GM19193 (cell line): ENCODE data around the gene PHF23.

Experiments used
- POLR2A ChIP-seq: IDR thresholded peaks from 4 replicates; pipeline ENCODE4 v1.6.1; 2011; ENCODE audit not compliant: insufficient read depth, insufficient read length; ENCODE audit errors: extremely low read depth

PHF23 gene

DNA sequence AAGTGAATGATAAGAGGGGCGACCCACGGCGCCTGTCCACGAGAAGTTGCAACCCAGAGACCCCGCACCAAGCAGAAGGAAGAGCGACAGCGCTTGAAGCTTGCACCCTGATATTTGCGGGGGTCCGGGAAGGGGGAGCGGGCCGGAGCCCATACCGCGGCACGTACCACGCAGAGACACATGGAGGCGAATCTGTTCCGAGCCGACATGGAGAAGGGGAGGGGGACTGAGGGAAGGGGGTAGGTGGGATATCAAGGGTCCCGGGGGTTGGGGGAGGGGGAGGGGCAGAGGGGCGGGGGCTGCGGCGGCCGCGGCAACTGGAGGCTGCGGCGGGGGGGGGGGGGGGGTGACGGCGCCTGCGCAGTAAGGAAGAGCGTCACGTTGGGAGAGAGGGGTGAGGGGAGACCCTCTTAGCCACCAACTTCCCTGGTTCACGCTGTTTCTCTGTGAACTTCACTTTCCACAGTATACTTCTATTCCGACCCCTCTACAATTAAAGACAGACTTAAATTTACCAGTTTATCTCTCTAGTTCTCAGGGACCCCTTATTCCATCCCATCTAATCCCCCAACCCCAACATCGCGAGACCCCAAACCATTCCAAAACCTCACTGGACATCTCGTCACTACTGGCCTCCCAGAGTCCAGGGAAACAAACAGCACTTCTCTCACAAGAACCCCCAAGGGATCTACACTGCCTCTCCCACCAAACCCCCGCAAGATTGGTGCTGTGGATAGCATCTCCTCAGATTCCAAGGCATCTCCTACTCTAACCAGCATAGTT lies 27.6 kb downstream of the PHF23 start:
- no peak for TF ChIP-seq POLR2A

DNA sequence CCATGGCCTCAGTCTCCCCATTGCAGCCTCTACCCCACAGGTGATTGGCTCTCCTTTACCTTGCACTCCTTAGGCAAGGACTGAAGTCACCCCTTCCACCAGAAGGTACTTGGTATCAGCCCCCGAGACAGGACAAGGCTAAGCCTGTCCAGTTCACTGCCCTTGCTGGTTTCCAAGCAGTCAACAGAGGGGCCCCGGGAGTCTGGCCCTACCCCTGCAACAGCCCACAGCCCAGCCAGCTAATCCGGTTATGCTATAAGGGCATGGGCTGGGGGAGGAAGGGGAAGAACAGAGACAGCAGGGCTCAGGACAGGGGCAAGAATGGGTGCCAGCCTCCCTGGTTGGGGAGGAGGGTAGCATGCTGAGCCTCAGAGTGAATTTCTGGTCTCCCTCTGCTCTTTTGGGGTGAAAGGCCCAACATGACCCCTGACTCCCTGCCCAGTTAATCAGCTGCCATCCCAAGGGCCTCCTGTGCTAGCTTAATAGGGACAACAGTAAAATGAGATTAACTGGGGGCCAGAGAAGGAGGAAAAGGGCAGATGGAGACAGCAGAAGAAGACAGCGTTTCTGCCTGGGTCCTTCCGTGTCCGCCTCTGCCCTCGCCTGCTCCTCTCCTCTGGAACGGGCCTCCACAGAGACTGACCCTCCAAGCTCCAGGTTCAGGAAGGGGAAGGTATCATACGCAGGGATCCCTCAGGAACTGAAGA lies 30.4 kb downstream of the PHF23 start:
- no peak for TF ChIP-seq POLR2A

DNA sequence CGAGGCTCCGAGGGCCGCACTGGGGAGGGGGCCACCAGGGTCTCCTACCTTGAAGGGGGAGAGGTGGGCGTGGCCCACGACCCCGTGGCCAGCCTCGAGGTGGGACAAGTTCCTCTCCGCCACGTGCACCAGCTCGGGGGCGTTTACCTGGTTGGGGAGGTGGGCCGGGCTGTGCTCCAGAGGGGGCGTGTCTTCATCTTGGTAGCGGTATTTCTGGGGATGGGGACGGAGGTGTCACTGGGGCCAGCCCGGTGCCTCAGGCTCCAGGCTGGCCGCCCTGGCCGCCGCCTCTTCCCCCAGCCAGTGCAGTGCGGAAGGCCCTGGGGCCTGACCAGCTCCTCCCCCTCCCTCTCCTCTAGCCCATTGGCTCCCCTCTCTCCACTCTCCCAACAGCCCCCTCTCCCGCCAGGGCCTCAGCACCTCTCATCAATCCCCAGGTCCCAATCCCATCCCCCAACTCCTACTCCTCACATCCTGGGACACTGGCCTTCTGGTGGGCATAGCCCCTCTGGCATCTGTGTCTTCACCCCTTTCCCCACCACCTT lies 31.2 kb downstream of the PHF23 start:
- TF ChIP-seq POLR2A: no peak

DNA sequence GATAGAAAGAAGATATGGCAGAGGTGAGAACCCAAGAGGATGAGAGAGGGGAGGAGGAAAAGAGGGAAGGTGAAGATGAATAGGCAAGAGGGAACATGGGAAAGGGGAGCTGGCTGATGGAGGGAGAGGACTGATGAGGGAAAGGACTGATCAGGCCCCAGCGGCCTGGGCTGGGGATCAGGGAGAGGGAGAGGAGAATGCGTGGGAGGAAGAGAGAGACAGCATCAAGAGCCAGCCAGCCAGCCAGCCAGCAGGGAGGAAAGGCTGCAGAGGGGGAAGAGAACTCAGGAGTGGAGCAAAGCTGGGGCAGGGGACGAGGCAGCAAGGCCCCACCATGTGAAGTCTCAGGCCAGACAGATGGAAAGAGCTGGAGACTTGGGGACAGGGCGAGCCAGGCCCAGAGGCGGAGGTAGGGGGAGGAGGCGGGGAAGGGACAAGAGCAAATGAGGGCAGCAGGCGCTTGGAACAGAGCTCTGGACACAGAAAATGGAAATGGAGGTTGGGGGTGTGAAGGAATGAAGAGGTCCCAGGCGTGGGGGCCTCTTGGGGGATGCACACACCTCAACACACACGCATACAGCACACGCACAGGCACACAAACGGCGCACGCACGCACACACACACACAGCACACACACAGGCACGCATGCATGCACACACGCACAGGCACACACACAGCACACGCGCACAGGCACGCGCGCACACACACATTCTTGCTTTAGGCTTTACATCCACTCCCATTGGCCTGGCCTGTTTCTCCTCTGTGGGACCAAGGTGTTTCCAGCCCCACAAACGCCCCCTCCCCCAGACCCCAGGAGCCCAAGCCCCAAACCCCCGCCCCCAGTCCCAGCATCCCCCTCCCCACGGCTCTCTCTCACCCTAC lies 31.9 kb downstream of the PHF23 start:
- TF ChIP-seq POLR2A: no peak

DNA sequence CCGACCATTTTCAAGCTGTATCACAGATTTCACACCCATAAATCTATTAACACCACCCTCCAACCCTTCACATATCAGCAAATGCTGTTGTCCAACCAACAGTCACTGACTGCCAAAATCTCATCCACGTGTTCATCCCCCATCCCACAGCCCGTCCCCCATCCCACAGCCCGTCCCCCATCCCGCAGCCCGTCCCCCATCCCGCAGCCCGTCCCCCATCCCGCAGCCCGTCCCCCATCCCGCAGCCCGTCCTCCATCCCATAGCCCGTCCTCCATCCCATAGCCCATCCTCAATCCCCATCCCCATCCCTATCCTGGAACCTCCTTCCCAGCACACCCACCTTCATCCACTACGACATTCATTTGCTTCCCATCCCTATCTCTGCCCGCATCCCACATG lies 33.7 kb downstream of the PHF23 start:
- no peak for TF ChIP-seq POLR2A

DNA sequence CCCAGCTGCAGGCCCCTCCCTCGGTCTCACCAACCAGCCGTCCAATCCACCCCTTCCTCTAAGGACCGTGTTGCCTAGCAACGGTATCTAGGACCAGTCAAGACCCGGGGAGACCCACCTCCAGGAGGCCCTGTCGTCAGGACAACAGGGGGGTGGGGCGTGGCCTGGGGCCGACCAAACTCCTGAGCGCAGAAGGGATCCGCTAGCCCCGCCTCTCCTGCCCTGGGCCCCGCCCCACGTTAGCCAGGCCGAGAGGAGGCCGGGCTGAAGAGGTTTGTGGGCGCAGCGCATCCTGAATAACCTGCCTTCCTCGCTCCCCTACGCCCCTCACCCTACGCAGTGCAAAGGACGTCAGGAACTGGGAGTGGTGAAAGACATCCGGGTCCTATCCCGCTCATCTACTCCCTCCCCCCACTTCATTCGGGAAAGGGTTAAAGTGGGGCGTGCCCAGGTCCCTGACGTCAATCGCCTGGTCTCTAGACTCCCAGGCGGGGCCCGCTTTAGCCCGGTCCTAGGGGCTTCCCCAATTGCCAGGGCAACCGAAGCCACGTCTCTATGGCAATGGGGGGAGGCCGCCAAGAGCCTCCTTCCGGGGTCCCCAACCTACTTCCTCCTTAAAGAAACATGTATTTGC lies 34.3 kb downstream of the PHF23 start:
- peak; percentile 30 for TF ChIP-seq POLR2A

DNA sequence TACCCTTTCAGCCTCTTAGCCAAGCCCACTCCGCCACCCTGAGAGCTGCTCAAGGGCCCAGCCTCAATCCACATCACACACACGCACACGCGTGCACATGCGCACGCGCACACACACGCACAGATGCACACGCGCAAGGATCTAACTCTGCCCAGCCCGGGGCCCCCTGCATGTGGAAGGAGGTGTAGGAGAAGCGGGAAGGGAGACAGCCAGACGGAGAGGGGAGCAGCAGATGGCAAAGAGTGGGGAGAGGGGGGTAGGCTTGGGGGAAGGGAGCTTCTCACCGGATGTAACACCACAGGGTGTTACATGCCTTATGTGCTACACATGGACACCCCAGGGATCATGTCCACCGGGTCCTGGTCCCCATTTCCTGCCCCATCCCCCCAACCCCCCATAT lies 34.9 kb downstream of the PHF23 start:
- TF ChIP-seq POLR2A: no peak

DNA sequence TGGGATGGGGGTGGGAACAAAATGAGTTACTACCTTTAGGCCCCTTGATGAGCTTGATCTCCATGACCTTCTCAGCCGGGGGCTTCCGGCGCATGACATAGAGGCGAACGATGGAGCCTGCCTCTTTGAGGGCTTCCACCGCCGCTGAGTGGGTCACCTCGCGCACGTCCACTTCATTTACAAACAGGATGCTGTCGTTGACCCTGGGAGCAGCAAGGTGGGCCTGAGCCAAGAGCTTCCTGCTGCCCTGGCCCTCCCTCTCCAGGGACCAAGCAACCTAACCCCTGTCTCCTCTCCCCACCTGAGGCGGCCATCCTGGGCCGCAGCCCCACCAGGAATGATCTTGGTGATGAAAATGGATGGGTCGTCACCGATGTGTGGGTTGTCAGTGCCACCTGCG lies 35.9 kb downstream of the PHF23 start:
- no peak for TF ChIP-seq POLR2A

DNA sequence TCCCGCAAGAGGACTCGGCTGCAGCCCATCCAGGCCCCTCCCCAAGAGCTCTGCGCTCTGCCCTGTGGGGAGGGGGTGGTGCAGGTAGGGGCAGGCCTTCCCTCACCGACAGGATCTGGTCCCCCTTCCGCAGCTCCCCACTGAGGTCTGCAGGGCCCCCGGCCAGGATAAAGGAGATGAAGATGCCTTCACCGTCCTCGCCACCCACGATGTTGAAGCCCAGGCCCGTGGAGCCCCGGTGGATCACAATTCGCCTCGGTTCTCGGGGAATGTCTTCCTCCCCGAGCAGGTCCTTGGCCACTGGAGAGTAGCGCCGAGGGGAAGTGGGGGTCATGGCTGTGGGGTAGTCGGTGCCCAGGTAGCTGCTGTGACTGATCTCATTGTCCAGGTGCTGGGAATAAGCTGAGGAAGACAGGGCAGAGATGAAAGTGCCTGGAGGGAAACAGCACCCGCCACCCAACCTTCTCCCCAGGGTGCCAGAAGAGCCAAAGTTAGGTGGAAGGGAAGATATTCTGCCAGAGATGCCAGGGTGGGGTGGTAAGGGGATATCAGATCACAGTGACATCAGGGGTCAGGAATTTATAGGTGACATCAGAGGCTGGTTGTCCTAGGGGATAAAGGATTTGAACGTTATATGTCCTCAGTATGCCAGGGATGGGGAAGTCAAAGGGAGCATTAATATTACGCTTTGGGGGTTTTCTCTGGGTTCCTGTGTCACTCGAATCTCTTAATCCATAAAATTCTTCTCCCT lies 42.4 kb downstream of the PHF23 start:
- no peak for TF ChIP-seq POLR2A

DNA sequence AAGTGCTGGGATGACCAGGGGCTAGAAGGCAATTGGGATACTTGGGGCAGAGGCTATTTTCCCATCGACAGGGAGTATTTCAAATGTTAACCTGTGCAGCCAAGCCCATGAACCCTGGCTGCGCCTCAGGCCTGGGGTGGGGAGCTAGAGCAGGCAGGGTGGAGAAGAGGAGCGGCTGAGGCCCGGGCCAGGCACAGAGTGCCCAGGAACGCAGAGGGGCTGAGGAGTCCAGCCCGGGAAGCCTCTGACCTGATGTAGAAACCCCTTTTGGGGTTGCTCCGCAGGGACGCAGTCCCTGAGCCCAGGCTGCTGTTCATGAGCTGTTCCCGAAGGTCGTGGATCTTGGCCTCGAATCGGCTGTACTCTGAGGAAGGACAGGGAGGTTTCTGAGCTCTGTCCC lies 43.3 kb downstream of the PHF23 start:
- TF ChIP-seq POLR2A: no peak

DNA sequence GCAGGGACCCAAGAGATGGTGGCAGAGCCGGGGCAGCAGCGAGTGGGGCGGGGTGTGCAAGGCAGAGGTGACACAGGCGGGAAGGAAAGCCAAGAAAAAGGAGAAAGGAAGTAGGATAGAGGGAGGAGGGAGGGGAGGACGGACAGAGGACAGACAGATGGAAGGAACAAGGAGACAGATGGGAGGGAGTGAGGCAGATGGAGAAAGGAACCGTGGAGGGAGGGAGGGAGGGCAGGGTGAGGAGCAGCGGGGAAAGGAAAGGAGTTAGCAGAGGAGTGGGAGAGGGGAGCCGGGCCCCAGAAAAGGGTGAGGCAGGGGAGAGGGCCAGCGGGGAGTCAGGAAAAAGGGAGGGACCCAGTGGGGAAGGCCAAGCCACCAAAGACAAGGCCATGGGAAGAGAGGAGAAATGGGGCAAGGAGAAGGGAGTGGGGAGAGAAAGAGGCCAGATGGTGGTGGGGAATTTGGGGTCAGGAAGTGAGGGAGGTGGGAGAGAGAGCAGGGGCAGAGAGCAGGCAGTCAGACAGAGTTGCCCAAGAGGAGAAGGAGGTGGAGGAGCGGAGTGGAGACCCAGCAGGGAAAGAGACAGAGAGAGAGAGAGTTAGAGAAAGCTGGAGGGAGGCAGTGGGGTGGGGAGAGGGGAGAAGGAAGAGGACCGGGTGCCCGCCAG lies 46.9 kb downstream of the PHF23 start:
- no peak for TF ChIP-seq POLR2A

DNA sequence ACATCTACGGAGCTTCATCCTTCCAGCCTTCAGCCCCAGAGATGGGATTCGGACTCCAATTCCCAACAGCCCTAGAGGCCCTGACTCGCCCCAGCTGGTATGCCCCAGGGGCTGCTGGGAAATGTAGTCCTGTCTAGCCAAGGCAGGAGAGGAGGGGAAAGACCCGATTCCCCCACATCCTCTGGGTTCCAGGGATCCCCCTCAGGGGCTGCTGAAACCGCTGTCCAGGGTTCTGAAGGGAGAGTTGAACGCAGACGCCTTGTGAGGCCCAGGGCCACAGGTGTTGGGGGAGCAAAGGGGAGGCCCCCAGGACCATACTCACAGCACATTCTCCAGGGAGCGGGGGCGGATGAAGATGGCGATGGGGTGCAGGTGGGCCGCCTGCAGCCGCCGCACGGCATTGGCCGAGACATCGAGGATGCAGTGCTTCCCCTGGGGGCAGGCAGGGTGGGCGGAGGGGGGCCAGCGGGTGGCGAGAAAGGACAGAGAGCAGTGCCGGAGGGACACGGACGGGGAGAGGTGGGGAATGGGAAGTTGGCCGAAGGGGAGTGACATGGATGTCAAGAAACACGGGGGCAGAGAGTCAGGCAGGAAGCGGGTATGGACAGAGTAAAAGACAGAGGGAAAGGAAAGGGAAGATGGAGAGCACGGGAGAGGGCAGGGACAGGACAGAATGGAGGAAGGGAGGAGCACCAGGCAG lies 47.5 kb downstream of the PHF23 start:
- TF ChIP-seq POLR2A: no peak

DNA sequence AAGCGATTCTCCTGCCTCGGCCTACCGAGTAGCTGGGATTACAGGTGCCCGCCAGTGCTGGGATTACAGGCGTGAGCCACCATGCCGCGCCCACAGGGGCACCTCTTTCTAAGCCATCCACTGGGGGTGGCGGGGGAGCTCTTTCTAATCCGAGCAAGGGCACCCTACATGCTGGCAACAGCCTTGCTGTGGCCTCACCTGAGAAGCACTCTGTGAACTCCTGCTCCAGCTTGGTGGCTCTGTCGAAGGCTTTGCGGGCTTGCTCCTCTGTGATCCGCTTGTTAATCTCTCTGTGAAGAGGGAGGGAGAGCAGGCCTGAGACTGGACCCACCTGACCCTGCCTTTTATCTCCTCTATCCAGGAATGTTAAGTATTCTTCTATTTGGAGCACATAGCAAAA lies 48.2 kb downstream of the PHF23 start:
- TF ChIP-seq POLR2A: no peak

DNA sequence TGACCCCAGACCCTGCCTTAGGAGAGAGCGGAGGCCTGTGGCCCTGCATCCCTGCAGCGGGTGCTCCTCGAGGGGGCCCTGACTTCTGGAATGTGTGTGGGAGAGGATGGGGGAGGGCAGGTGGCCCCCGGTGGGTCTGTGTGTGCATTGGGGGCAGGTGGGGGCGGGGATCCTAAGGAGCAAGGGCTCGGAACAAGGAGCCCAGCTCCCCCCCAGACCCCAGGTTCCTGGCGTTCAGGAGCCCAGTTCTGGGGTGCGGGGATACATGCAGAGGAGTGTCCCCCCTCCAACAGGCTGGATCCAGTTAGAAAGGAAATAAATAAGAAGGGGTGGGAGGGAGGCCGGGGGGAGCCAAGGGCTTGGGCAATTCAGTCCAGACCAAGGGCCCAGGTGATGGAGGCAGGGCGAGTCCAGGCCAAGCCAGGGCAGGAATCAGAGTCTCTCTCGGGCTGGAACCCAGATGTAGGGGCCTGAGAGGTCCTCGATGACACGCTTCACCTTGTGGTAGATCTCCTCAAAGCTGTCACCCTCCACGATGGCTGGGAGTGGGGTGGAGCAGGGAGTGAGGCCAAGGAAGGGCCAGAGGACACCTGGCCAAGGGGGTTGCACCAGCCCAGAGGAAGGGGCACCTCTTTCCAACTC lies 48.9 kb downstream of the PHF23 start:
- no peak for TF ChIP-seq POLR2A
